Panc1 (cell line): ENCODE measurements around the gene ANKH. TPM values are rescaled to one million over a fixed set of nuclear protein-coding genes. Genes with fewer than 3 reads are reported as not detected.
"Not testable (repeated sequence)": the region's sequence is repeated elsewhere in the genome, so short reads cannot be mapped to it uniquely, and the experiment has no call there.

Source experiments
- ATAC-seq: fragments of 200-7000 bp; cut with Tn5 transposase; 2 replicates; pipeline ENCODE4 v1.9.1; 2020; ENCODE audit warnings: mild to moderate bottlenecking, moderate library complexity
- BruUV-seq: library from RNA; stranded (reverse); fragments of 400-500 nt; replicated peaks from 2 replicates; lab custom pipeline; 2021; lab: Mats Ljungman, UMichigan
- CTCF ChIA-PET: fragments of 300-600 bp; sonication (Branson Sonifier 250); formaldehyde crosslinking; loops from one replicate; lab custom pipeline; 2022; ENCODE audit warnings: antibody characterized with exemption; lab: Charles Lee
- POLR2A ChIA-PET: fragments of 300-600 bp; sonication (Branson Sonifier 250); formaldehyde crosslinking; loops from one replicate; lab custom pipeline; 2022; ENCODE audit warnings: antibody characterized with exemption; lab: Charles Lee
- DNase-seq: peaks from one replicate; pipeline ENCODE4 v3.0.0-alpha.2; 2010; ENCODE audit warnings: low read depth, low spot score
- H3K27ac ChIP-seq: 2 replicates; pipeline ENCODE4 v1.5.1; 2011; ENCODE audit warnings: mild to moderate bottlenecking, low read length, inconsistent platforms
- H3K27me3 ChIP-seq: fragments of 200-500 bp; sonication (Bioruptor generic); 2 replicates; pipeline ENCODE4 v1.6.0; 2014; ENCODE audit warnings: low read length, inconsistent platforms; ENCODE audit not compliant: control insufficient read depth, insufficient read depth
- H3K36me3 ChIP-seq: fragments of 200-500 bp; sonication (Bioruptor generic); 2 replicates; pipeline ENCODE4 v1.5.1; 2014; ENCODE audit warnings: inconsistent platforms, mild to moderate bottlenecking, low read length, moderate library complexity; ENCODE audit not compliant: control insufficient read depth, insufficient read depth
- H3K4me1 ChIP-seq: 2 replicates; pipeline ENCODE4 v1.5.1; 2011; ENCODE audit warnings: inconsistent platforms, mild to moderate bottlenecking, low read length, moderate library complexity; ENCODE audit not compliant: control insufficient read depth, insufficient read depth
- H3K4me3 ChIP-seq, 2 experiments: 2 replicates each; pipeline ENCODE4 v1.5.1; 2011 to 2012; ENCODE audit warnings: low read depth in 2 of 2, low read length in 2 of 2, mild to moderate bottlenecking in 2 of 2, inconsistent platforms in 1 of 2, moderate library complexity in 1 of 2
- H3K9me3 ChIP-seq: fragments of 200-500 bp; sonication (Bioruptor generic); 2 replicates; pipeline ENCODE4 v1.5.1; 2014; ENCODE audit warnings: low read depth, mild to moderate bottlenecking, inconsistent platforms, low read length, moderate library complexity; ENCODE audit not compliant: control insufficient read depth, insufficient read depth
- CTCF ChIP-seq: fragments of 450-650 bp; IDR thresholded peaks from 2 replicates; pipeline ENCODE4 v1.5.1; 2017; ENCODE audit warnings: mild to moderate bottlenecking
- POLR2AphosphoS5 ChIP-seq: IDR thresholded peaks from 2 replicates; pipeline ENCODE4 v1.6.1; 2012; ENCODE audit warnings: mild to moderate bottlenecking, low read depth, low read length, moderate library complexity
- REST ChIP-seq, 2 experiments: IDR thresholded peaks; 2 replicates each; pipeline ENCODE4 v1.6.1; 2011 to 2012; ENCODE audit warnings: low read depth in 2 of 2, control low read depth in 1 of 2, low read length in 1 of 2, mild to moderate bottlenecking in 1 of 2, moderate library complexity in 1 of 2; ENCODE audit not compliant: insufficient read depth in 1 of 2
- SIN3A ChIP-seq: IDR thresholded peaks from 2 replicates; pipeline ENCODE4 v1.6.1; 2012; ENCODE audit warnings: low read depth, mild to moderate bottlenecking, low read length, moderate library complexity, borderline replicate concordance; ENCODE audit not compliant: insufficient read depth
- TCF7L2 ChIP-seq: IDR thresholded peaks from 2 replicates; pipeline ENCODE4 v1.6.1; 2011; ENCODE audit warnings: mild to moderate bottlenecking, low read depth, low read length, inconsistent platforms
- in situ Hi-C: cut with HindIII; loops from 2 replicates; pipeline ENCODE4 v1.10.0; 2016; ENCODE audit warnings: low sequenced_read_pairs, low pct_unique_long_range_greater_than_20kb
- intact Hi-C: fragments of 100-400 bp; cut with micrococcal nuclease; formaldehyde crosslinking; loops from one replicate; pipeline ENCODE4 v1.10.0; 2022; ENCODE audit not compliant: unreplicated experiment
- total RNA-seq: library from RNA; stranded (reverse); gene quantifications from one replicate; pipeline ENCODE4 v1.2.1, GENCODE V29; 2021; ENCODE audit not compliant: unreplicated experiment

Gene ANKH
- total RNA-seq, 1 experiment from 2014 or later = 11.2 TPM

DNA sequence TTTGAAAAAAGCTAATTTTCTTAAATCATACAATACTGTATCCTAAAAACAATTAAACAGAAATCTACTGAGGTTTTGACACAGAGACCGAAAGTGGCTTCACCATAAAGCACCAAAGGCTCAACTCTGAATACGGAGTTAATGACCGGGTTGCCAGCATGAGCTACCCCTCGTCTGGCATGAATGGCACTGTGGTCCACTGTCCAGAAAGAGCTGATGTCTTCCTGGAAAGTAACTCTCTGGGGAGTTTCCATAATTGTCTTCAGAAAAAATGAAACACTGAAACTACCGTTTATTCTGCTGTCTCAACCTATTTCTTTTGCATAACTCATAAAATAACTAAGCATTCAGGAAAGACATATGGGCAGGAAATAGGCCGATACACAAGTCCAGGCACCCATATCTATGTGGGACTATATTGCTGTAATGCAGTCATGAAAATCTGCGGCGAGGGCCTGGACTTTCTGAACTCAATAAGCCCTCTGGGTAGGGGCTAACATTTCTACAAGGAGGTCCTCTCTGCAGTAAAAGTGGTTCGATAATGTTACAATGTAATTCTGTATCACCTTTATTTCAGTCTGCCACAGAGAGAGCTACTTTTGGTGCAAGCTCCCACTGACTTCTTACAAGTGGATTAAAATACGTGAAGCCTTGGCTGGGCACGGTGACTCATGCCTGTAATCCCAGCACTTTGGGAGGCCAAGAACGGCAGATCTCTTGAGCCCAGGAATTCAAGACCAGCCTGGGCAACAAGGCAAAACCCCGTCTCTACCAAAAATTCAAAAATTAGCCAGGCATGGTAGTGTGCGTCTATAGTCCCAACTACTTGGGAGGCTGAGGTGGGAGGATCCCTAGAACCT is 52.4 kb downstream of the ANKH start:
- ATAC-seq (no peak), DNase-seq (no peak)
- Histone ChIP-seq H3K4me1 (no peaks in the 10 kb centered on the region), H3K27me3 (no peaks in the 10 kb centered on the region), H3K36me3 (no peaks in the 10 kb centered on the region), H3K27ac (no peak overlapping the region), H3K4me3 (no peak overlapping the region), H3K9me3 (no peaks in the 10 kb centered on the region)
- POLR2A ChIA-PET = no interaction called here
- CTCF ChIA-PET = no interaction called here
- intact Hi-C loops (no loop called here), in situ Hi-C loops (no loop called here)
- BruUV-seq = no TSS peak
- TF ChIP-seq POLR2AphosphoS5 (no peak), REST (IDR thresholded peaks at IDR 0.05; ENCODE audit: insufficient read depth in 1 of 2, low read depth in 2 of 2, low read length in 1 of 2) (no peak)

GRCh38 chr5:14817762-14818136 is 53.8 kb downstream of the ANKH start:
- in situ Hi-C loops, intact Hi-C loops, BruUV-seq, H3K4me1 ChIP-seq, H3K27me3 ChIP-seq, H3K9me3 ChIP-seq, H3K36me3 ChIP-seq, ATAC-seq, POLR2A ChIA-PET, H3K4me3 ChIP-seq, H3K27ac ChIP-seq, CTCF ChIA-PET, DNase-seq: not testable (repeated sequence)

GRCh38 chr5:14816999-14817761 is 54.4 kb downstream of the ANKH start:
- ATAC-seq = no peak
- TF ChIP-seq TCF7L2 (no peak), REST (IDR thresholded peaks at IDR 0.05; ENCODE audit: insufficient read depth in 1 of 2, low read depth in 2 of 2, low read length in 1 of 2) (no peak), SIN3A (no peak), CTCF (no peak), POLR2AphosphoS5 (no peak)
- ChIA-PET CTCF (no interaction called here), POLR2A (no interaction called here)
- Histone ChIP-seq H3K4me1 (no peaks in the 10 kb centered on the region), H3K36me3 (no peaks in the 10 kb centered on the region), H3K4me3 (no peak overlapping the region), H3K27me3 (no peaks in the 10 kb centered on the region), H3K27ac (no peak overlapping the region), H3K9me3 (no peaks in the 10 kb centered on the region)
- no TSS peak for BruUV-seq
- in situ Hi-C loops (no loop called here), intact Hi-C loops (no loop called here)
- DNase-seq = no peak
